Hematopoietic multipotent progenitor cell treated with erythropoietin and hydrocortisone succinate and interleukin-3 and kit ligand, for 15 days (in vitro differentiated cells): Measurements from ENCODE around the gene SEC24A.
"Not testable (repeated sequence)": the region's sequence is repeated elsewhere in the genome, so short reads cannot be mapped to it uniquely, and the experiment has no call there.

ENCODE experiments used
- DNase-seq: peaks from one replicate; pipeline ENCODE4 v3.0.0-alpha.2; 2015; ENCODE audit warnings: low spot score

SEC24A gene

GRCh38 chr5:134648425-134649162, at the start of gene SEC24A:
SEC24A (plus strand) TSS chr5:134648785; CDS start chr5:134649077, 292 bp downstream.
- DNase-seq: peak; percentile 84

- not testable (repeated sequence) for DNase-seq
Measured at GRCh38 chr5:134599820-134600219, 48.8 kb upstream of the SEC24A start.

GRCh38 chr5:134600600-134600999, 48.0 kb upstream of the SEC24A start:
- DNase-seq: no peak

GRCh38 chr5:134603059-134603458, 45.5 kb upstream of the SEC24A start:
- DNase-seq: no peak

GRCh38 chr5:134604908-134605307, 43.7 kb upstream of the SEC24A start:
- no peak for DNase-seq

- DNase-seq: no peak
Measured at GRCh38 chr5:134606726-134607125, 41.9 kb upstream of the SEC24A start.

- no peak for DNase-seq
Measured at GRCh38 chr5:134608555-134608954, 40.0 kb upstream of the SEC24A start.

- no peak for DNase-seq
Measured at GRCh38 chr5:134609232-134609851, 39.2 kb upstream of the SEC24A start.

- no peak for DNase-seq
Measured at GRCh38 chr5:134610725-134611124, 37.9 kb upstream of the SEC24A start.

GRCh38 chr5:134611515-134611914, 37.1 kb upstream of the SEC24A start:
- no peak for DNase-seq

GRCh38 chr5:134614450-134615085, 34.0 kb upstream of the SEC24A start:
- DNase-seq: no peak

GRCh38 chr5:134620634-134621033, 28.0 kb upstream of the SEC24A start:
- no peak for DNase-seq

GRCh38 chr5:134625559-134625958, 23.0 kb upstream of the SEC24A start:
- no peak for DNase-seq

GRCh38 chr5:134626369-134627014, 22.1 kb upstream of the SEC24A start:
- DNase-seq: no peak

GRCh38 chr5:134634227-134634626, 14.4 kb upstream of the SEC24A start:
- no peak for DNase-seq

- DNase-seq: not testable (repeated sequence)
Measured at GRCh38 chr5:134635366-134635765, 13.2 kb upstream of the SEC24A start.

- DNase-seq: no peak
Measured at GRCh38 chr5:134637116-134637721, 11.4 kb upstream of the SEC24A start.

- no peak for DNase-seq
Measured at GRCh38 chr5:134638760-134639201, 9.8 kb upstream of the SEC24A start.

- DNase-seq: no peak
Measured at GRCh38 chr5:134642931-134643530, 5.6 kb upstream of the SEC24A start.

- peak; percentile 46 for DNase-seq
Measured at GRCh38 chr5:134647750-134648424, 698 bp upstream of the SEC24A start.

GRCh38 chr5:134649163-134649835, 714 bp downstream of the SEC24A start:
- DNase-seq: no peak
